Epithelial cell of esophagus (primary cell): ENCODE data around the gene NIPA2.
"Not testable (repeated sequence)": the region's sequence is repeated elsewhere in the genome, so short reads cannot be mapped to it uniquely, and the experiment has no call there.

Experiments used
- DNase-seq: peaks from one replicate; pipeline ENCODE4 v3.0.0; 2010; ENCODE audit warnings: low read depth
- H3K4me3 ChIP-seq: 2 replicates; pipeline ENCODE4 v1.5.1; 2011; ENCODE audit warnings: mild to moderate bottlenecking, low read length, control low read depth
- CTCF ChIP-seq: IDR thresholded peaks from 2 replicates; pipeline ENCODE4 v1.5.1; 2011; ENCODE audit warnings: low read depth, mild to moderate bottlenecking, low read length, control low read depth, inconsistent platforms; ENCODE audit not compliant: insufficient read depth; ENCODE audit errors: missing control alignments

NIPA2 gene

GRCh38 chr15:22806156-22806555, 32.3 kb upstream of the NIPA2 start:
- H3K4me3 ChIP-seq, result no peak overlapping the region
- TF ChIP-seq CTCF, result no peak
- no peak for DNase-seq

- H3K4me3 ChIP-seq, result no peak overlapping the region
- no peak for TF ChIP-seq CTCF
- no peak for DNase-seq
Measured at GRCh38 chr15:22806664-22807063, 31.8 kb upstream of the NIPA2 start.

- not testable (repeated sequence) for H3K4me3 ChIP-seq
Measured at GRCh38 chr15:22807831-22808230, 30.6 kb upstream of the NIPA2 start.

GRCh38 chr15:22808240-22808639, 30.2 kb upstream of the NIPA2 start:
- DNase-seq, result no peak
- no peak overlapping the region for H3K4me3 ChIP-seq
- no peak for TF ChIP-seq CTCF

More at GRCh38 chr15:22807831-22808230, 30.6 kb upstream of the NIPA2 start:
- not testable (repeated sequence) for DNase-seq

GRCh38 chr15:22808761-22809280, 29.6 kb upstream of the NIPA2 start:
- no peak overlapping the region for H3K4me3 ChIP-seq
- TF ChIP-seq CTCF, result no peak
- no peak for DNase-seq

GRCh38 chr15:22810033-22810852, 28.2 kb upstream of the NIPA2 start:
- no peak overlapping the region for H3K4me3 ChIP-seq
- DNase-seq, result no peak
- TF ChIP-seq CTCF, result no peak

- no peak for DNase-seq
- TF ChIP-seq CTCF, result no peak
Measured at GRCh38 chr15:22810853-22811338, 27.6 kb upstream of the NIPA2 start.

More at GRCh38 chr15:22810853-22811338, 27.6 kb upstream of the NIPA2 start:
- H3K4me3 ChIP-seq, result no peak overlapping the region
